HG02588 (cell line): ENCODE results near the gene TNFRSF1B.

Experiments
- ATAC-seq: cut with Tn5 transposase; IDR thresholded peaks from one replicate; pipeline ENCODE4 v1.9.1; 2021; ENCODE audit warnings: mild to moderate bottlenecking, moderate library complexity; ENCODE audit not compliant: unreplicated experiment

The TNFRSF1B gene

DNA sequence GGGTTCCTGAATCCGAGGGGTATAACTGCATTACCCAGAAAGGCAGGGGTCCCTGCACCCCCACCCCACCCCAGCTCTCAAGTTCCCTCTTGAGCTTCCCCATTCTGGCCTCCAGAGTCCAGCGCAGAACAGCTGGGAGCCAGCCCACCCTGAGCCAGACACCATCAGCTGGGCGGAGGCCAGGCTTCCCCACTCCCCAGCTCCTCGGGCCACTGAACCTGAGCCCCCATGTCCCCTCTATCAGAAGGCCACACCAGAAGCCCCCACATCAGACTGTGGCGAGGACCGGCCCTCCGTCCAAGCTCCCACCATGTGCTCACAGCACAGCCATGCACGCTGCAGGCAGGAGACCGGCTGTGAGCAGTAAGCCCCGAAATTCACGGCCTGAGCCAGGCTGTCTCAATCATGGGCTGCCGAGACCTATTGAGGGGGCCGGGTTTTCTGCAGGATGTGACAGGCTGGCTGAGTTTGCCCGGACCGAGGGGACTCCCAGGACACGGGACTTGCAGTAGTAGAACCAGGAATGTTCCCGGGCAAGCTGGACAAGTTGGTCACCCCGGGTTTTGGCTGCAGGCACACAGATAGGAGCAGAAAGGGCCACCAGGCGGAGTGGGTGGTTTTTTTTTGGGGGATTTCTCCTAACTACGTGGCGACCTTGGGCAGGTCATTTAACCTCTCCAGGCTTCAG, 25.5 kb upstream of the TNFRSF1B start:
- ATAC-seq, result no peak

DNA sequence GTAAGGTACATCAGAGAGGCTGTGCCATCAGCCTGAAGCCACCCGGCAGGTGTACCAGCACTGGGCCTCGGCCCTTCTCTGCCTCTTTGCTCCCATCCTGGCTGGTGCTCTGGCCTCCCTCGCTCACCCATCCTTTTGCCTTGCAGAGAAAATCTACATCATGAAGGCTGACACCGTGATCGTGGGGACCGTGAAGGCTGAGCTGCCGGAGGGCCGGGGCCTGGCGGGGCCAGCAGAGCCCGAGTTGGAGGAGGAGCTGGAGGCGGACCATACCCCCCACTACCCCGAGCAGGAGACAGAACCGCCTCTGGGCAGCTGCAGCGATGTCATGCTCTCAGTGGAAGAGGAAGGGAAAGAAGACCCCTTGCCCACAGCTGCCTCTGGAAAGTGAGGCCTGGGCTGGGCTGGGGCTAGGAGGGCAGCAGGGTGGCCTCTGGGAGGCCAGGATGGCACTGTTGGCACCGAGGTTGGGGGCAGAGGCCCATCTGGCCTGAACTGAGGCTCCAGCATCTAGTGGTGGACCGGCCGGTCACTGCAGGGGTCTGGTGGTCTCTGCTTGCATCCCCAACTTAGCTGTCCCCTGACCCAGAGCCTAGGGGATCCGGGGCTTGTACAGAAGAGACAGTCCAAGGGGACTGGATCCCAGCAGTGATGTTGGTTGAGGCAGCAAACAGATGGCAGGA, 24.5 kb upstream of the TNFRSF1B start:
- ATAC-seq, result no peak

DNA sequence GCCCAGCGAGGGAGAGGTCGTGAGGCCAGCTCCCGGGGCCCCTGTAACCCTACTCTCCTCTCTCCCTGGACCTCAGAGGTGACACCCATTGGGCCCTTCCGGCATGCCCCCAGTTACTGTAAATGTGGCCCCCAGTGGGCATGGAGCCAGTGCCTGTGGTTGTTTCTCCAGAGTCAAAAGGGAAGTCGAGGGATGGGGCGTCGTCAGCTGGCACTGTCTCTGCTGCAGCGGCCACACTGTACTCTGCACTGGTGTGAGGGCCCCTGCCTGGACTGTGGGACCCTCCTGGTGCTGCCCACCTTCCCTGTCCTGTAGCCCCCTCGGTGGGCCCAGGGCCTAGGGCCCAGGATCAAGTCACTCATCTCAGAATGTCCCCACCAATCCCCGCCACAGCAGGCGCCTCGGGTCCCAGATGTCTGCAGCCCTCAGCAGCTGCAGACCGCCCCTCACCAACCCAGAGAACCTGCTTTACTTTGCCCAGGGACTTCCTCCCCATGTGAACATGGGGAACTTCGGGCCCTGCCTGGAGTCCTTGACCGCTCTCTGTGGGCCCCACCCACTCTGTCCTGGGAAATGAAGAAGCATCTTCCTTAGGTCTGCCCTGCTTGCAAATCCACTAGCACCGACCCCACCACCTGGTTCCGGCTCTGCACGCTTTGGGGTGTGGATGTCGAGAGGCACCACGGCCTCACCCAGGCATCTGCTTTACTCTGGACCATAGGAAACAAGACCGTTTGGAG, 23.7 kb upstream of the TNFRSF1B start:
- ATAC-seq, result no peak

DNA sequence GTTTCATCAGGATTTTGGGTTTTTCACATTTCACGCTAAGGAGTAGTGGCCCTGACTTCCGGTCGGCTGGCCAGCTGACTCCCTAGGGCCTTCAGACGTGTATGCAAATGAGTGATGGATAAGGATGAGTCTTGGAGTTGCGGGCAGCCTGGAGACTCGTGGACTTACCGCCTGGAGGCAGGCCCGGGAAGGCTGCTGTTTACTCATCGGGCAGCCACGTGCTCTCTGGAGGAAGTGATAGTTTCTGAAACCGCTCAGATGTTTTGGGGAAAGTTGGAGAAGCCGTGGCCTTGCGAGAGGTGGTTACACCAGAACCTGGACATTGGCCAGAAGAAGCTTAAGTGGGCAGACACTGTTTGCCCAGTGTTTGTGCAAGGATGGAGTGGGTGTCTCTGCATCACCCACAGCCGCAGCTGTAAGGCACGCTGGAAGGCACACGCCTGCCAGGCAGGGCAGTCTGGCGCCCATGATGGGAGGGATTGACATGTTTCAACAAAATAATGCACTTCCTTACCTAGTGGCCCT, 23.1 kb upstream of the TNFRSF1B start:
- peak; percentile 35 for ATAC-seq

DNA sequence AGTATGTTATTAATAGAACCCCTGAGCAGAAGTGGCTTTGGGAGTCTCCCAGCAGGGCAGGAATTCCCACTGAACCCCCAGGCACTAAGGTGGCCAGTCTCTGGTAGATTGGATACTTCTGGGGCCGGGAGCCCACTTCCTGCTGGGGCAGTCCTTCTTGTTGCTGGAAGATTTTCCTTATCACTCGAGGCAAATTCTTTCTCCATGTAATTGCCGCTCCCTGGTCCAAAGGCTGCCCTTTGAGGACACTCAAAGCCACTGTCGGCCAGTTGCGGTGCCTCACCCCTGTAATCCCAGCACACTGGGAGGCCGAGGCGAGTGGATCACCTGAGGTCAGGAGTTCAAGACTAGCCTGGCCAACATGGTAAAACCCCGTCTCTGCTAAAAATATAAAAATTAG, 22.6 kb upstream of the TNFRSF1B start:
- ATAC-seq, result no peak

DNA sequence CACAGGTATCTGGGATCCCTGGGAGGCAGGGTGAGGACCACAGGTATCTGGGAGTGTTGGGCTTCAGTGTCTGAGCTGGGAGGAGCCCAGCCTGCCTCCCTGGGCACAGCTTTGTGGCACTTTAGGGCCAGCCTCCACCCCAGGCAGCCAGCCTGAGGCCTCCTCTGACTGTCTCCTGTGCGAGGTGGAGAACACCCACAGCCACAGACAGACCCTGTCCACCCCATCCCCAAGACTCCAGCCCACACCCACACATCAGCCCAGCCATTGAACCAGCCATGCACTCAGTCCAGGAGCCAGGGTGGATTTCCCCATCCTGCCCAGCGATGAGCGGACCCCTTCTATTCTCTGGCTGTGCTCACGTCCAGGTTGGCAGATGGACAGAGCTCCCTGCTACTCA, 21.8 kb upstream of the TNFRSF1B start:
- ATAC-seq, result no peak

DNA sequence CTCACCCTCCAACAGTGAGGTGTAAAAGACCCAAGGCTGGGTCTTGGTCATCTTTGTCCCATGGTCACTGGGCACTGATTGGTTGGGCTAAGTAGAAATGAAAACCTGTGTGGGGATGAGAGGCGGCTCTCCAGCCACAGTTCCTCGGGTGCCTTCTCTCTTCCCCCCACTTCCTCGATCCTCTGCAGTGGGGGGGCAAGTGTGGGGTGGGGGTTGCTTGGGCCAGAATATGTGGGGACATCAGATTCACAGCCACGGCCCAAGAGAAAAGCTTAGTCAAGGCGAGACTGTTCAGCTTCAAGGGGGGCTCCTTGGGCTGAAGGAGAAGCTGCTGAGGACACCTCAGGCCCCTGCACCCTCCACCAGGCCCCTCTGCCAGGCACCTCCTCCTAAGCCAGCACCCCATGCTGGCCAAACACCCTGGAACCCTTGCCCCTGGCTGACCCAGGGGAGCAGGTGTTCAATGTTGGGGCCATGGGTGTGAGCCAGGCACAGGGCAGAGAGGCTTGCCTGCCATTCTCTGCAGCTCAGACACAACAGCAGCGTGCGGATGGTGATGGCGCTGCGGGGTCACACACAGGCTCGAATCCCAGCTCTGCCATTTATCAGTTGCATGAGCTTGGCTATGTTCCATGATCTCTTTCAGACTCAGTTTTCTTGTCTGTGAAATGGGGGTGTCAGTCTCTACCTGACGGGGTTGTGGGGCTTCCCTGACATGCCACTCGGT, 21.0 kb upstream of the TNFRSF1B start:
- no peak for ATAC-seq

DNA sequence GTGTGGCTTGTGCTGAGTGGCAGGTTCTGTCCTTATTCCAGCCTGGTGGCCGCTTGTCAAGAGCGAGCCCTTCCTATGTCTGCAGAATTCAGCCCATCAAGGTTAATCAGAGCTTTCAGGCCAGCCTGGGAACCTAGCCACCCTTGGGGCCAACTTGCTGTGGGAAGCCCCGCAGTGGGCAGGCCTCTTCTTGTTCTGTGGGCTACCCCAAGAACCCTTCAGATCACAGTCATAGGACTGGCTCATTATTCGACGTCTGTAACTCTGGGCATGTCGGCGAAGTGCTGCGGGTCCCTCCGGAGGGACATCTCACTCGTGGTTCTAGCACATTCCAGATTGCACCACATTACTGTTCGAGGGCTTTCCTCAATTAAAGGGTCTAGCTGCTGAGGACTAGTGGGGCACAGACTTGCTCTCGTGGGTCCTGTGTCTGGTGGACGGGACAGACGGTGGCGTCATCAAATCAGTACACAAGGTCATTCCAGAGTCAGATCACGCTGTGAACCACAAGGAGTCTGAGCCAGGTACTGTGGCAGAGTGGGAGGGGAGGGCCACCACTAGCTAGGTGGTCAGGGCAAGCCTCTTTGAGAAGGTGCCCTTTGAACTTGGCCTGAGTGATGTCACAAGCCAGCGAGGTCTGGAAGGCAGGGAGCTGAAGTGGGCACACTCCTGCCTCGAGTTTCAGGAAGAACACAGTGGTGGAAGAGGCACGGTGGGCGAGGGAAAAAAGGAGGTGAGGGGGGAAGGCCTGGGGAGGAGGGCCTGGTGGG, 20.3 kb upstream of the TNFRSF1B start:
- no peak for ATAC-seq

DNA sequence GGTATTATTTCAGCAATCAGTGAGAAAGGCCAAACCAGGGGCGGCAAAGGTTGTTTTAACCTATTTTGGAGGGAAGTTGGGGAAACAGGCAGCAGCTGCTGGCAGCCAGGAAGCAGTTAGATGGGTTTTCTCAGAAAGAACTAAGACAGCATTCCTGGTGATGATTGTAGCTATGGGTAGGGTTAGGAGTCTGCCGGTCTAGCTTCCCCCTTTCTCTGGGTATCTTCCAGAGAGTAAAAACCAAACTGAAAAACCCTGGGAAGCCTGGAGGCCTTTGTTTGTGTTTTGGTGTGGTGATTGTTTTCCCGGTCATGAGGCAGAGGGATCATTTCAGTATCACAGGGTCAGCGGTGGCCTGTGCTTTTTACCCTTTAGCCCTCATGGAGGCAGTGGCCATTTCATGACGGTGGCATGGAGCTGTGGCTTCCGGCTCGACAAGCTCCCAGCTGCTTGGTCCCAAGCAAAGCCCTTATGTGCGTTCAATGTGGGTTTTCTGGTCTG, 19.5 kb upstream of the TNFRSF1B start:
- no peak for ATAC-seq

DNA sequence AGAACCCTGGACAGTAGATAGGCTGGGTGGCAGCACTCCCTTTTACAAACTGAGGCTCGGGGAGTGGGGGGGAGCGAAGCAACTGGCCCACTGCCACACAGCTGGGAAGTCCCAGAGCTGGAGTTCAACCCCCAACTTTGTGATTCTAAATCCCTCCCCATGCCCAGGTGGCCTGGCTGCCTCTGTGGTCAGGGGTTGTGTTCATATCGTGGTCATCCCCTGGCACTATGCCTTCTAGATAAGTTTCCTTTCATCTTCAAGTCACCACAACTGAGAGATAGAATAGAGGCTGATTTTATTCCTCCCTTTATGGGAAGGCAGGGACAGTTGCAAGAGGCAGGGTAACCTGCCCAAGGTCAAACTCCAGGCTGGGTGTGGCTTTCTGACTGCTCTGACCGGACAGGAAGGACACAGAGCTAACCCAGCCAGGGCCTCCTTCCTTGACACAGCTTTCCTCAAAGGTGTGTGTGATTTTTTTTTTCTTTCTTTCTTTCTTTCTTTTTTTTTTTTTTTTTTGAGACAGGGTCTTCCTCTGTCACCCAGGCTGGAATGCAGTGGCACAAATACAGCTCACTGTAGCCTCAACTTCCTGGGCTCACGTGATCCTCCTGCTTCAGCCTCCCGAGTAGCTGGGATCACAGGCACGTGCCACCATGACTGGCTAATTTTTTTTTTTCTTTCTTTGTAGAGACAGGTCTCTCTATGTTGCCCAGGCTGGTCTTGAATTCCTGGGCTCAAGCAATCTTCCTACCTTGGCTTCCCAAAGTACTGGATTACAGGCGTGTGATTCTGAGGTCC, 18.4 kb upstream of the TNFRSF1B start:
- ATAC-seq, result no peak

DNA sequence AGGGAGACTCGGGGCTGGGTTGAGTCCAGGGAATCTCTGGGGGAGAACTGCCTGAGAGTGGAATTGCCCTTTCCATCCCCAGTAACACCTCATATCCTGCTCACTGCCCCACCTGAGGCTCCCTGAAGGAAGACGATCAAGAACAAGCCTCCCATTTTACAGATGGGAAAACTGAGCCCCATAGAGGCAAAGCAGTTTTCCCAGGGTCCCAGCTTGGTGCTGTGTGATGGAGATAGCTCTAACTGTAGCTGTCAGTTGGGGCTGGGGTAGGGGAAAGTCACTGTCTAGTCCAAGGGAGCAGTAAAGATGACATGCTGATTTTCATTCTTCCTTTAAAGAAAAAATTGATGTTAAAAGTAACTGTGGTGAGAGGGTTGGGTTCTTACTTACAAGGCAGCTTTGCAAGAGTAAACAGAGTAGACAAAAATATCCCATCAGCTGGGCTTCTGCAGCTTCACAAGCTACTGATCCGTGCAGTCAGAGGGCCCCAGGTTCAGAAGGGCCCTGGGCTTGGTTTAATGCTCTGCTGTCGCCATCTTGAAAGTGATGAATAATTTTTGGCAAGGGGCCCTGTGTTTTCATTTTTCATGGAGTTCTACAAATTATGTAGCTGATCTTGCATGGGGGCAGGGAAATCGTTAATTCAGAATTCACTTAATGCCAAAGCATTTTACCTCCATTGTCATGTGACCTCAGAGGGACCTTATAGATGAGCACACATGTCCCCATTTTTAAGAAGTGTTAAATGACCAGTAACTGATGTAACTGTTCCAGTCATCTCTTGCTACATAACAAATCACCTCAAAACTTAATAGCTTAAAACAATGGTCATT, 17.6 kb upstream of the TNFRSF1B start:
- no peak for ATAC-seq

DNA sequence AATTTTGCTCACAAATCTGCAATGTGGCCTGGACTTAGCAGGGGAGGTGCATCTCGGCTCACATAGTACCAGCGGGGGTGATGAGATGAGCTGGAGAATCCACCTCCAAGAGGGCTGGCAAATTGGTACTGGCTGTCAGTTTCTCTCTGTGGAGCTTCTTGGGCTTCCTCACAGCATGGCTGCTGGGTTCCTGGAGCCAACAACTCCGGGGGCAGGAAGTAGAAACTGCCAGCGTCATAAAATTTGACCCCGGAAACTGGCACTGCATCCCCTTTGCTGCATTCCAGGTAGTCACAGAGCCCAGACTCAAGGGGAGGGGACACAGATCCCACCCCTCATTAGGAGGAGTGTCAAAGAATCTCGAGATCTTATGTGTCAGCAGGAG, 17.0 kb upstream of the TNFRSF1B start:
- ATAC-seq, result no peak

DNA sequence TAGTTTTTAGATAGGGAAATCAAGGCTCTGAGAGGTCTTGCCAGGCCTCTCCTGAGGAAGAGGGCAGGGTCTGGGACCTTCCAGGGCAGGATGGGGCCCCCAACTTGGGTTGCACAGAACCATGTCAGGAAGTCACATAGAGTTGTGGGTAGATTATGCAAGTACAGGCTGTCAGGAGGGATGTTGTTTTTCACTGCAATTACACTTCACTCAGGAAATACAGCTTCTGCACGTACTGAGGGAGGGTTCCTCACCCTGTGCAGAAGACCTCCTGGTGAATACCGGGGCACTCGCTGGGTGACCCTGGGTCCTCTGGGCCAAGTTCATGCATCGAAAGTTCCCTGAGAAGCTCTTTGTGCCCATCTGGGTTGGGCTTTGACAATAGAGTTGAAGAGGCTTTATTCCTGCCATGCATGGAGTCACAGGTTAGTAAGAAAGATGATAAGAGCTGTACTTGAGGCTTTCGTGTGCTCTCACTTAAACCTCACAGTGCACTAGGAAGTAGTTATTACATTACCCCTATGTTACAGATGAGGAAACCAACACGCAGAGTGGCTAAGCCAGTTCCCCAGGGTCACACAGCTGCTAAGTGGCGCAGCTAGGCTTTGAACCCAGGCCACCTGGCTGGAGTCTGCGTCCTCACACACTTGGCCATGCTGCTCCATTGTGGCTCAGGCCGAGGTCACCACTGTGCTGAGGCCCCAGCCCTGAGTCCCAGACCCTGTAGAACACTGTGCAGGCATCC, 16.2 kb upstream of the TNFRSF1B start:
- no peak for ATAC-seq

DNA sequence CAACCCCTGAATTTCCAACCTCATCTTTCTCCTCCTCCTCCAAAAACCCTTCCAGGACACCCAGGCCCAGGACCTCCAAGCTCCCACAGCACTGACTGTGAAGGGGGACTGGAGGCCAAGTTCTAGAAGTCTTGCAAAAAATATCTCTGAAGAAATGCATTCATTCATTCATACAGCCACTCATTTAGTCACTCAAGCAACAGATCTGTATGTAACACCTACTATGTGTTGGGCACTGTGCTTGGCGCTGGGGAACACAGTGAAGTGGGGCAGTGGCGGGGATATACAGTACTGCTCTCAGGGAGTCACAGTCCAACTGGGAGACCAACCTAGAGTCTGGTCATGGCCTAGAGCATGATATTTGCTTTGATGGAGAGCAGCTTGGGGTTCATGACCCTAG, 15.3 kb upstream of the TNFRSF1B start:
- ATAC-seq, result no peak

DNA sequence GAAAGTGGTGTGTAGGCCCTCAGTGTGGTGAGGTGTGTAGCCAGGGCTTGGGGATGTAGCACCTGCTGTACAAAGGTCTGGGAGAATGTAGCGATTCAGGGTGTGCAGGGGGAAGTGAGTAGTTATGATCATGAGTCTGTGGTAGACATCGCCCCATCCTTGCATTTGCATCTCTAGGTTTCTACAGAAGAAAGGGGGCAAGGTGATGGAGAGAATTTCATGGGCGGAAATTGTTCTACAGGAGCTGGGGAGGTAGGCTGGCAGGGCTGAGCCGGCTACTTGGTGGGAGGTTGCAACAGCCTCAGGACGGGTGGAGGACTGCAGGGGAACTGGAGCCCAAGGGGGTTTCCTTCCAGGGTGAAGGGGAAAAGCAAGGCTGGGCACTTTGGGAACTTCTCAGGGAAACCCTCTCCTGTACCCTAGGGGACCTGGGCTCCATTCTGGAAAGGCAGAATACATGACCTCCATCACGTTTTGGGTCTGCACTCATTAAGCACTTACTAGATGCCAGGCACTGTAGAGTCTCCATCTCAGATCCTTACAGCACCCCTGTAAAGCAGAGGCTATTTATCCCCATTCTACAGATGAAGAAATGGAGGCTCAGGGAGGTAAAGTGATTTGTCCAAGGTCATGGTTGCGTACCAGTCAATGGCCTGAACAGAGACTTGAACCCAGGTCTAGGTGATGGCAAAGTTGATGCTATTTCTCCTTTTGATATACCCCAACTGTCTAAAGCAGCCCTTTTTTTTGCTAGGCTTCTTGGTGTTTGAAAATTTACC, 14.5 kb upstream of the TNFRSF1B start:
- ATAC-seq, result peak; percentile 75

DNA sequence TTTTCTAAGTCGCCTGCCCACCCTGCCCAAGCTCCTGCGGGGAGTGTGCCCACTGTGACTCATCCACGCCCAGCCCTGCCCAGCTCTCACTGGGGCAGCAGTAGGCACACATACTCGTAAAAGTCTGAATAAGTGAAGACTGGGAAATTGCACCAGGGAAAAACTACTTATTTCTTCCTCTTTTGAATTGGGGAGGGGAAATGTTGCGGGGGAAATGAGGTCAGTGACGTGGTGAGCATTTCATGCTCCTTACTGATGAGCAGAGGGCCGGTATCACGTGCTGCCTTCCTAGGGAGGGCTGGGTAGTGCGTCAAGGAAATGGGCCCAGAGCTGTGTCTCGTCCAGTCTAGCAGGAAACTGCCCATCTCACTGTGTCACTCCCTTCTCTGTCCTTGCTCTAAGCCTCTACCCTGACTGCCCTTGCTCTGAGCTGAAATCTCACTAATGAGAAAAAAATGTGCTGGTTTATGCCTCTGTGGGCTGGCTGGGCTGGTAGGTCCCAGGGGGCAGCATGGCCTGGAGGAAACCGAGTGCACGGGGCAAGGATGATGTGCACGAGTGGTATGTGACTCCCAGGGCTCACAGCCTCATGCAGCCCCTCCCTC, 13.5 kb upstream of the TNFRSF1B start:
- ATAC-seq, result no peak

DNA sequence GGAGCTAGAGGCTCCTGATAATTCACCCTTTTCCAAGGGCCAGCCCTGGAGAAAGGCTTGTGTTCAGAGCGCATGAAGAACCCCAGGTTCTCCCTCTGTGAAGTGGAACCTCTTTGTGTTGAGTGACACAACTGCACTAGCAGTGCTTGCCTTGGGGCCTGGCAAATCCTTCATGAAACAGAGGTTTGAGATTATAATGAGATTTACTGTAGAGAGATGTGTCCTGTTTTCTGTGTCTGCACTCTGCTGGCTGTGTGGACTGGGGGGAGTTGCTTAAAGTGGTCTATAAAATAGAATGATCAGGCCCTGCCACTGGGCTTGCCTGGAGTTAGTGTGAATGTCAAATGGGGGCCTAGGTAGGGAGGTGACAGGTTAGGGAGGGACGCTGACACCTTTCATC, 11.5 kb upstream of the TNFRSF1B start:
- ATAC-seq, result no peak
